ENCODE results near the gene TNRC18. TPM values are rescaled to one million over a fixed set of nuclear protein-coding genes. Genes with fewer than 3 reads are reported as not detected.

Gene TNRC18
- total and polyA plus RNA-seq, 9 of the 15 experiments (the other 6 are each of a cell fraction or from before 2014, with no cell fraction given) = 0.03 to 43.2 (median 18.0) TPM

GRCh38 chr7:5356751-5357119, 66.9 kb downstream of the TNRC18 start (continued):
- TF ChIP-seq, protein P1, sequence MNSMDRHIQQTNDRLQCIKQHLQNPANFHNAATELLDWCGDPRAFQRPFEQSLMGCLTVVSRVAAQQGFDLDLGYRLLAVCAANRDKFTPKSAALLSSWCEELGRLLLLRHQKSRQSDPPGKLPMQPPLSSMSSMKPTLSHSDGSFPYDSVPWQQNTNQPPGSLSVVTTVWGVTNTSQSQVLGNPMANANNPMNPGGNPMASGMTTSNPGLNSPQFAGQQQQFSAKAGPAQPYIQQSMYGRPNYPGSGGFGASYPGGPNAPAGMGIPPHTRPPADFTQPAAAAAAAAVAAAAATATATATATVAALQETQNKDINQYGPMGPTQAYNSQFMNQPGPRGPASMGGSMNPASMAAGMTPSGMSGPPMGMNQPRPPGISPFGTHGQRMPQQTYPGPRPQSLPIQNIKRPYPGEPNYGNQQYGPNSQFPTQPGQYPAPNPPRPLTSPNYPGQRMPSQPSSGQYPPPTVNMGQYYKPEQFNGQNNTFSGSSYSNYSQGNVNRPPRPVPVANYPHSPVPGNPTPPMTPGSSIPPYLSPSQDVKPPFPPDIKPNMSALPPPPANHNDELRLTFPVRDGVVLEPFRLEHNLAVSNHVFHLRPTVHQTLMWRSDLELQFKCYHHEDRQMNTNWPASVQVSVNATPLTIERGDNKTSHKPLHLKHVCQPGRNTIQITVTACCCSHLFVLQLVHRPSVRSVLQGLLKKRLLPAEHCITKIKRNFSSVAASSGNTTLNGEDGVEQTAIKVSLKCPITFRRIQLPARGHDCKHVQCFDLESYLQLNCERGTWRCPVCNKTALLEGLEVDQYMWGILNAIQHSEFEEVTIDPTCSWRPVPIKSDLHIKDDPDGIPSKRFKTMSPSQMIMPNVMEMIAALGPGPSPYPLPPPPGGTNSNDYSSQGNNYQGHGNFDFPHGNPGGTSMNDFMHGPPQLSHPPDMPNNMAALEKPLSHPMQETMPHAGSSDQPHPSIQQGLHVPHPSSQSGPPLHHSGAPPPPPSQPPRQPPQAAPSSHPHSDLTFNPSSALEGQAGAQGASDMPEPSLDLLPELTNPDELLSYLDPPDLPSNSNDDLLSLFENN (IDR thresholded peaks at IDR 0.05; ENCODE audit: low read depth in 2 of 2, low read length in 2 of 2) = no peak

DNA sequence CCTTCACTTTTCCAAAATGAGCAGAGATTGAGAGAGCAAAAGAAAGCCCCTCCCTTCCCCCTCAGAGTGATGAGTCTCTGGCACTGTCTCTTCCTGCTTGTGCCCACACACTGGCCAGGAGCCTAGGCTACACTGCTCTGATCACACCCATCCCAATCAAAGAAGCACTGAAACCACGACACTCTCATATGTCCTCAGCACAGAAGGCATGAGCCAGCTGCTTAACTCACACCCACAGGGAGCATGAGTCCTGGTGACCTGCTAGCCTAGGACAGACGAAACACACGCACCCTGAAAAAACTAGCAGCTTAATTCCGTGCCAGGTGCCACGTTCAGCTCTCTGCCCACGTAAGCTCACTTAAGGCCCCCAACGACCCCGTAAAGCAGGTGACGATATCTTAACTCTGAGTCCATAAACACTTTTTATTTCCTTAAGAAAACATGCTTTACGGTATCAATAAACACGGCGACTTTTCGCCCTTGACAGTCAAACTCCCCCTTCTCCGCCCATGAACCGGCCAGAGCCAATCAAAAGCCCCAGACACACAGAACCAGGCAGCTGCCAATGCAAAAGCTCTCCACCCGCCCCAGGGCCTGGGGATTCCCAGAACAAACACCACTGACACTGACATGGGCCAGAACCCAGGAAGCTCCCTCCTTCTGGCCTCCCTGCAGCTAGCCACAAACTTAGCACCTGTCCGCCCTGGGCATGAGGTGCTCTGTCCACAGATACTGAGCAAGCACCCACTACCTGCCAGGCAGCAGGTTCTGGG, 69.0 kb downstream of the TNRC18 start:
- Histone ChIP-seq H3K4me3 (no peak overlapping the region), H3K27me3 (ENCODE audit: control insufficient read depth in 2 of 2, insufficient read depth in 2 of 2, low read length in 2 of 2) (no peaks in the 10 kb centered on the region), H3K36me3 (ENCODE audit: control insufficient read depth, insufficient read depth, low read length) (peaks cover 40% of the 10 kb centered on the region; the same call in 2 of the 3 replicates), H3K4me1 (replicated peaks in 1 of 2; ENCODE audit: control insufficient read depth in 2 of 2, insufficient read depth in 2 of 2, low read length in 2 of 2) (peaks cover 0 to 6% of the 10 kb centered on the region in 2 experiments; a peak in 2 of 5 replicates), H3K9me3 (replicated peaks; ENCODE audit: control insufficient read depth, insufficient read depth, low read depth, low read length) (no peaks in the 10 kb centered on the region), H3K9ac (ENCODE audit: insufficient read depth in 1 of 2, low read depth in 2 of 2, low read length in 2 of 2) (no peak overlapping the region), H3K9me1 (ENCODE audit: control insufficient read depth, insufficient read depth, low read length) (no peaks in the 10 kb centered on the region), H3K4me2 (ENCODE audit: insufficient read depth, low read length) (no peak overlapping the region), H2AFZ (ENCODE audit: low read depth, low read length) (no peak overlapping the region), H3K27ac (ENCODE audit: extremely low read depth, low read depth, low read length) (no peak overlapping the region), H3K79me2 (ENCODE audit: control insufficient read depth, insufficient read depth, low read length) (no peaks in the 10 kb centered on the region), H4K20me1 (replicated peaks; ENCODE audit: control insufficient read depth, insufficient read depth, low read length) (0 out of 2 replicates have a peak, but pooled peaks cover 7% of the 10 kb centered on the region)
- TF ChIP-seq ZNF212 (CRISPR knock-in tag; IDR thresholded peaks at IDR 0.05) = no peak
- TF ChIP-seq FUS (optimal IDR thresholded peaks at IDR 0.05; ENCODE audit: low read depth, low read length) = no peak
- TF ChIP-seq ZBTB11 (CRISPR knock-in tag; IDR thresholded peaks at IDR 0.05) = no peak
- no peak for TF ChIP-seq NR4A1 (CRISPR knock-in tag; IDR thresholded peaks at IDR 0.05)
- no peak for TF ChIP-seq NR4A1 (tag; IDR thresholded peaks at IDR 0.05)
- no peak for TF ChIP-seq RBM22 (IDR thresholded peaks at IDR 0.05; ENCODE audit: low read depth, low read length, poor library complexity, severe bottlenecking)
- no peak for TF ChIP-seq PCBP2 (IDR thresholded peaks at IDR 0.05; ENCODE audit: low read depth, low read length, poor library complexity, severe bottlenecking)
- no peak for TF ChIP-seq L3MBTL2 (IDR thresholded peaks at IDR 0.05)
- no peak for TF ChIP-seq ZNF717 (CRISPR knock-in tag; IDR thresholded peaks at IDR 0.05)
- WGBS (ENCODE audit: insufficient coverage, low coverage, missing lambda C conversion rate) = 89% methylated on average over 16 of the region's 17 CpGs
- in situ Hi-C loops (cut with MboI) = loop anchor here (10.0 kb wide), 1 partner anchor 320 kb away; no protein-coding TSS in a partner anchor
- ATAC-seq (no peak), FAIRE-seq (peak; percentile 26), DNase-seq (ENCODE audit: extremely low read depth in 1 of 4, low spot score in 3 of 4) (no peak)
- intact Hi-C loops (cut with micrococcal nuclease) = no loop called here
- no TSS peak for BruUV-seq (replicated peaks)
- CTCF ChIA-PET (ENCODE audit: low intra/inter-chr PET ratio) = no interaction called here
- POLR2A ChIA-PET = interaction anchor here (0.6 to 1.0 kb wide), 3 partner anchors 13 to 172 kb away, joined by 3 read pairs; no protein-coding TSS in a partner anchor
